Measurements from ENCODE around the gene NFATC2.

Gene NFATC2

DNA sequence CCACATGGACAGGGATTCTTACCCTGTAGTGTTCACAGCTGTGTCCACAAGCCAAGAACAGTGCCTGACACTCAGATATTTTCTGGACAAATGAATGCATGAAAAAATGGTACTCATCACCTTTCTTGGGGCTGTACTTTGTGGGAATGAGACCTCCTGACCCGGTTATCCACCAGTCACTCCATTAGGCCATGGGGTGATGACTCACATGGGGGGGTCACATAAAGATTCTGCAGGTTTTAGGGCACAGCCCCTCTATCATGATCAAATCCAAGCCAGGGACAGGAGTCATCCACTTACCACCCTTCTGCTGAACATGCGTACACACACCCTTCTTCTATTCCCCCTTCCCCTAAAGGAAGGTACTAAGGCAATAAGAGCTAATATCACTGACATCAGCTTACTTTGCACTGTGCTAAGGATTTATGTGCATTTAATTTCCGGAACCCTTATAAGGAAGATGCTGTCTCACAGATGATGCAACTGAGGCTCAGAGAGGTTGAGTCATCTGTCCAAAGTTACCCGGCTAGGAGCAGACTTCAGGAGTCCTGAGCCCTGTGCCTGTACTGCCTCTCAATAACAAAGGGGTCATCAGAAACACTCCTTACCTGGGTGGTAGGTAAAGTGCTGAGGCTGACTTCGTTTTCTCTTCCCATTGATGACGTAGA is 107.8 kb downstream of the NFATC2 start:
- H3K27ac ChIP-seq, result no peak overlapping the region
- TF ChIP-seq CTCF (conservative IDR thresholded peaks at IDR 0.05), result no peak

DNA sequence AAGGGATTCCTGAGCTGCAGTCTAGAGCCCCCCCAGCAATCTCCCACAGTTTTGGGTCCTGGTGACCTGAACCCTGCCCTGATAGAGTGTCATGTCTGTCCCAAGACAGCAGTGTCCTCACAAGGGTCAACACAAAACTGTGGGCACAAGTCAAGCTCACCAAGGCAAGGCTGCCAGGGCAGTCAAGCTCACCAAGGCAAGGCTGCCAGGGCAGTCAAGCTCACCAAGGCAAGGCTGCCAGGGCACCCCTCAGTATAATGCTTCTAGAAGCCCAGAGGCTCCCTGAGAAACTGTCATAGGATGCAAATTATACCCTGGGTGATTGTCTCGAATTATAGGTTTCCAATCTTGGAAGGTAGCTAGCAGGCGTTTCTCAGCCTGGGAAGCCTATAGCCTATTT is 108.5 kb downstream of the NFATC2 start:
- H3K27ac ChIP-seq, result no peak overlapping the region
- TF ChIP-seq CTCF (conservative IDR thresholded peaks at IDR 0.05), result no peak

DNA sequence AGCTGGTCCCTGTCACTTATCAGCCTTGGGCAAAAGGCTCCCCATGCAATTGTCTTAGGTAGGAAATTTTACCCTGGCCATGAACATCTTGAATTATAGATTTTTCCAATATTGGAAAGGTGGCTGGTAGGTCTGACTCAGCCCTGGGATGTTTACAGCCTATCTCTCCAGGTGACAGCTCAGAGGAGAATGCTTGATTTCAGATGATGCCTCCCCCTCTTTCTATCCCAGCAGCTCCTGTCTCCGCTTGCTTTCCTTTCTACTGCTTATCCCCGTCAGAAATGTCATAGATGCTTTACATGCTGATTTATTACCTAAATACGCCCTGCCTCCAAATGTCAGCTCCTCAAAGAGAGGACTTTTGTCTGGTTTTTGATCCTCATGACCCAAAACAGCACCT is 109.6 kb downstream of the NFATC2 start:
- H3K27ac ChIP-seq, result no peak overlapping the region
- TF ChIP-seq CTCF (conservative IDR thresholded peaks at IDR 0.05), result no peak

GRCh38 chr20:51432251-51432784 is 110.2 kb downstream of the NFATC2 start:
- no peak overlapping the region for H3K27ac ChIP-seq
- TF ChIP-seq CTCF (conservative IDR thresholded peaks at IDR 0.05), result no peak

DNA sequence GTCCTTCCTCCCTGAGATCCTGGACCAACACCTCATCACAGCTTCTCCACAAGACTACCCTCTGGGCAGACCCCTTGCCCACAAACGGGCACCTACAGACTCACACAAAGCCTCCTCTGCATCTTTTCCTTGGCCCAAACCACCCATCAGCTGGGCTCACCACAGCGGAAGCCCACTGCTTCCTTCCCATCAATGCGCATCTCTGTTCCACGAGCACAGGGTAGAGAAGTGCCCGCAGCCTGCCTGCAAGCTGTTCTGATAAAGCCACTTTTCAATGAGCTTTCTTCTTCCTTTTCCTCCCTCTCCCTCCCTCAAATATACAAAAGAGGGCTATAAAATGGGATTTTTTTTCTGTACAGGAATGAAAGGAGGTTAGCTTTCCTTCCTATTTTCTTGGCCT is 111.2 kb downstream of the NFATC2 start:
- no peak for TF ChIP-seq CTCF (conservative IDR thresholded peaks at IDR 0.05)
- H3K27ac ChIP-seq, result no peak overlapping the region

DNA sequence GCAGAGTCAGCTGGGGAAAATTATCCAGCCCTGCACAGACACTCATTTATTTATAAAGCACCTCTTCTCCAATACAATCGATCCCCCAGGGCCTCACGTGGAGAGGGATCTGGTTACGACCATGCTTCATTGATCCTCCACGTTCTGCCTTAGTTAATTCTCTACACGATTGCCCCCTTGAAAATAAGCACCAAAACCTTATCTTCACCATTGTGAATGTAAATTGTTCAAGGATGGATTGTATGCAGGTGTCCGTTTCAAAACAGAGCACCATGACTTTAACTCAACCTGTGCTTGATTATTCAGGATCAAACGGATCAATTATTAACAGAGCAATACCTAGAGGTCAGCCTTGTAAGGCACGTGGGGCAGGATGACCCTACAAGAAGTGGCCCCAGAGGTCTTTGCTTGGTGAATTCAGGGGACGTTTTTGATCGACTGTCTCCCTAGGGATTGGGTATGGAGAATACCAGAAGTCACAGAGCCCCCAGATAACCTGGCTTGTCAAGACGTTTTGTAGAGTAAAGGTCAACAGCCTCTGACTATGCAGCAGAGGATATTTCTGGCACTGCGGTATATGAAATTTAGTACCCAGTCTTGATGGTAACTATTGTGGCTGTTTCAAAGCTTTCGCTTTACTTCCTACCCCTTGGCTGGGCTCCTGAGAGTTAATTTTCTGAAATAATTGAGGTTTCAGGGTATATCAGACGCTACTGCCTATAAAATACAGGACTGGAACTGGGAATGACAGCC is 112.1 kb downstream of the NFATC2 start:
- TF ChIP-seq CTCF (conservative IDR thresholded peaks at IDR 0.05), result no peak

GRCh38 chr20:51429696-51430095 is 112.8 kb downstream of the NFATC2 start:
- TF ChIP-seq CTCF (conservative IDR thresholded peaks at IDR 0.05), result no peak
- no peak overlapping the region for H3K27ac ChIP-seq

More for the DNA sequence above, 112.1 kb downstream of the NFATC2 start:
- no peak overlapping the region for H3K27ac ChIP-seq

Data from VCaP (cell line).